Astrocyte (in vitro differentiated cells and primary cell): ENCODE data around the gene SLC12A3. TPM values are rescaled to one million over a fixed set of nuclear protein-coding genes. Genes with fewer than 3 reads are reported as not detected.

Experiments
- DNase-seq: peaks from one replicate; pipeline ENCODE4 v3.0.0-alpha.2; 2010; ENCODE audit warnings: low read depth
- FAIRE-seq: peaks from 2 replicates; lab custom pipeline; 2011; peaks lifted over from hg19 to GRCh38; lab: Jason Lieb, UNC
- H2AFZ ChIP-seq: 2 replicates; pipeline ENCODE4 v1.6.0; 2012; ENCODE audit warnings: low read depth, low read length, inconsistent platforms
- H3K27ac ChIP-seq: 2 replicates; pipeline ENCODE4 v1.5.1; 2011; ENCODE audit warnings: low read depth, low read length, inconsistent platforms
- H3K27me3 ChIP-seq: 2 replicates; pipeline ENCODE4 v1.6.0; 2011; ENCODE audit warnings: low read length, inconsistent platforms; ENCODE audit not compliant: insufficient read depth
- H3K36me3 ChIP-seq: 2 replicates; pipeline ENCODE4 v1.5.1; 2011; ENCODE audit warnings: low read length, inconsistent platforms; ENCODE audit not compliant: insufficient read depth
- H3K4me1 ChIP-seq: 2 replicates; pipeline ENCODE4 v1.5.1; 2011; ENCODE audit warnings: low read length, inconsistent platforms; ENCODE audit not compliant: insufficient read depth
- H3K4me2 ChIP-seq: 2 replicates; pipeline ENCODE4 v1.6.0; 2012; ENCODE audit warnings: low read length, inconsistent platforms
- H3K4me3 ChIP-seq: 2 replicates; pipeline ENCODE4 v1.5.1; 2011; ENCODE audit warnings: low read depth, mild to moderate bottlenecking, low read length, inconsistent platforms; ENCODE audit not compliant: insufficient read depth
- H3K79me2 ChIP-seq: 2 replicates; pipeline ENCODE4 v1.6.0; 2012; ENCODE audit warnings: mild to moderate bottlenecking, low read length, inconsistent platforms; ENCODE audit not compliant: insufficient read depth
- H3K9ac ChIP-seq: 2 replicates; pipeline ENCODE4 v1.6.0; 2012; ENCODE audit warnings: mild to moderate bottlenecking, low read length, inconsistent platforms
- H3K9me3 ChIP-seq: 2 replicates; pipeline ENCODE4 v1.5.1; 2012; ENCODE audit warnings: low read depth, mild to moderate bottlenecking, low read length, inconsistent platforms; ENCODE audit not compliant: insufficient read depth
- H4K20me1 ChIP-seq: 2 replicates; pipeline ENCODE4 v1.6.0; 2012; ENCODE audit warnings: low read length, inconsistent platforms; ENCODE audit not compliant: insufficient read depth
- H3K27ac Mint-ChIP-seq: one replicate; pipeline ENCODE4 v1.8.0; 2021; ENCODE audit warnings: mild to moderate bottlenecking, mixed read lengths; ENCODE audit not compliant: unreplicated experiment
- H3K27me3 Mint-ChIP-seq: one replicate; pipeline ENCODE4 v1.8.0; 2021; ENCODE audit warnings: low read depth, mixed read lengths; ENCODE audit not compliant: unreplicated experiment
- H3K36me3 Mint-ChIP-seq: one replicate; pipeline ENCODE4 v1.8.0; 2021; ENCODE audit warnings: low read depth, mixed read lengths; ENCODE audit not compliant: unreplicated experiment
- H3K4me1 Mint-ChIP-seq: one replicate; pipeline ENCODE4 v1.8.0; 2021; ENCODE audit warnings: low read depth, mixed read lengths; ENCODE audit not compliant: unreplicated experiment
- H3K4me3 Mint-ChIP-seq: one replicate; pipeline ENCODE4 v1.8.0; 2021; ENCODE audit warnings: mild to moderate bottlenecking, moderate library complexity, mixed read lengths; ENCODE audit not compliant: unreplicated experiment
- H3K9me3 Mint-ChIP-seq: one replicate; pipeline ENCODE4 v1.8.0; 2021; ENCODE audit warnings: mild to moderate bottlenecking, mixed read lengths; ENCODE audit not compliant: unreplicated experiment
- CTCF ChIP-seq: IDR thresholded peaks from 2 replicates; pipeline ENCODE4 v1.5.1; 2011; ENCODE audit warnings: low read depth, mild to moderate bottlenecking, inconsistent platforms, low read length, moderate library complexity; ENCODE audit not compliant: insufficient read depth
- EZH2 ChIP-seq: IDR thresholded peaks from 2 replicates; pipeline ENCODE4 v1.6.1; 2012; ENCODE audit warnings: mild to moderate bottlenecking, low read length, inconsistent platforms; ENCODE audit not compliant: insufficient read depth
- total RNA-seq: library from RNA; stranded (reverse); gene quantifications from 2 replicates; pipeline ENCODE4 v1.2.1, GENCODE V29; 2021

SLC12A3 gene
- total RNA-seq, 1 donor from 2014 or later, result 0.18 TPM

- H3K4me1 Mint-ChIP-seq, result peaks cover 2% of the 10 kb centered on the region
- DNase-seq, result no peak
- no peak for FAIRE-seq
Measured at GRCh38 chr16:56892705-56893104, 27.7 kb downstream of the SLC12A3 start.

DNA sequence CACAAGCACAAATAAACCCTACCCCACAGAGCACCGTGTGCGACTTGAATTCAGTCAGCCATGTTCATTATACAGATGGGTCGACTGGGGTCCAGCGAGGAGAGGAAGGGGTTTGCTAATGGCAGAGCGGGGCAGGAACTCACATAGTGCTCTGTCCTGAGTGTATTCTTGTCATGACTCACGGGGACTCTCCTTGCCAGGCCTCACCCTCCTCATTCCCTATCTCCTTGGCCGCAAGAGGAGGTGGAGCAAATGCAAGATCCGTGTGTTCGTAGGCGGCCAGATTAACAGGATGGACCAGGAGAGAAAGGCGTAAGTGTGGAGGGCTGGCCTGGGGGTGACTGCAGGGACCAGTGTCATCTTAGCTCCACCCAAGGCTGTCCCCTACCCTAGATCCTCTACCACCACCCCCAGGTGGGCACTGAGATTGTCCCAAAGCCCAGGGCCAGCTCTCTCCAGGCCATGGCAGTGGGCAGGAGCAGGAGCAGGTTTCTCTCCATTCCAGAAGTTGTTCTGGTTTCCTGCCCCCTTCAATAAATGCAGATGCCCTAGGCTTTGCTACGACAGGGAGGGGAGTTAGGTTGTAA lies 29.4 kb downstream of the SLC12A3 start:
- H2AFZ ChIP-seq, result no peak overlapping the region
- no peak for TF ChIP-seq EZH2
- no peak for TF ChIP-seq CTCF
- no peak overlapping the region for H3K27ac Mint-ChIP-seq

More at GRCh38 chr16:56892705-56893104, 27.7 kb downstream of the SLC12A3 start:
- no peak overlapping the region for H3K9ac ChIP-seq
- H3K36me3 Mint-ChIP-seq, result no peaks in the 10 kb centered on the region
- no peaks in the 10 kb centered on the region for H3K27me3 ChIP-seq
- H4K20me1 ChIP-seq, result no peaks in the 10 kb centered on the region
- no peak overlapping the region for H3K27ac Mint-ChIP-seq
- no peaks in the 10 kb centered on the region for H3K9me3 Mint-ChIP-seq
- no peaks in the 10 kb centered on the region for H3K4me1 ChIP-seq
- H3K4me3 ChIP-seq, result no peak overlapping the region
- H3K4me3 Mint-ChIP-seq, result no peak overlapping the region
- no peak overlapping the region for H2AFZ ChIP-seq
- H3K27me3 Mint-ChIP-seq, result peaks cover 18% of the 10 kb centered on the region
- H3K4me2 ChIP-seq, result no peak overlapping the region
- no peaks in the 10 kb centered on the region for H3K36me3 ChIP-seq
- H3K9me3 ChIP-seq, result no peaks in the 10 kb centered on the region
- no peak overlapping the region for H3K27ac ChIP-seq
- no peaks in the 10 kb centered on the region for H3K79me2 ChIP-seq
- TF ChIP-seq EZH2 (no peak), CTCF (no peak)

DNA sequence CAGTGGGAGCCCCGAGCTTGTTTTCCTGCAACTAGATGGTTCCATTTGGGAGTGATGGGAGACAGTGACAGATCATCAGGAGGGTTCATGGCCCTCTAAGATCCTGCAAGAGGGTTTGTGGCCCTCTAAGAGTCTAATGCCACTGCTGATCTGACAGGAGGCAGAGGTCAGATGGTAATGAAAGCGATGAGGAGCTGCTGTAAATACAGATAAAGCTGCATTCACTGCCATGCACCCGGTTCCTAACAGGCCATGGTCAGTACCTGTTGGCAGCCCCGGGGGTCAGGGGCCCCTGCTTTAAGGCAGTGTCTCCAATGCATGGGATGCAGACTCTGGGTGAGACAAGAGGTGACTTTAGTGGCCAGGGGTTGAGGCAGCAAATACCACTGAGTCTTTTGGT lies 30.8 kb downstream of the SLC12A3 start:
- Mint-ChIP-seq H3K9me3 (peaks cover 3% of the 10 kb centered on the region), H3K36me3 (no peaks in the 10 kb centered on the region), H3K4me3 (no peak overlapping the region), H3K27ac (no peak overlapping the region), H3K27me3 (peaks cover 35% of the 10 kb centered on the region), H3K4me1 (peaks cover 2% of the 10 kb centered on the region)
- no peak for FAIRE-seq
- Histone ChIP-seq H4K20me1 (no peaks in the 10 kb centered on the region), H3K4me1 (no peaks in the 10 kb centered on the region), H3K27me3 (peaks cover 1% of the 10 kb centered on the region), H3K27ac (no peak overlapping the region), H3K36me3 (no peaks in the 10 kb centered on the region), H2AFZ (no peak overlapping the region), H3K9ac (no peak overlapping the region), H3K79me2 (no peaks in the 10 kb centered on the region), H3K4me3 (no peak overlapping the region), H3K9me3 (no peaks in the 10 kb centered on the region), H3K4me2 (no peak overlapping the region)
- no peak for TF ChIP-seq CTCF
- TF ChIP-seq EZH2, result no peak
- no peak for DNase-seq

More for the DNA sequence above, 29.4 kb downstream of the SLC12A3 start:
- no peak for DNase-seq
- no peaks in the 10 kb centered on the region for H3K79me2 ChIP-seq
- no peak overlapping the region for H3K9ac ChIP-seq
- no peaks in the 10 kb centered on the region for H3K36me3 Mint-ChIP-seq
- peaks cover 3% of the 10 kb centered on the region for H3K9me3 Mint-ChIP-seq
- no peaks in the 10 kb centered on the region for H3K27me3 ChIP-seq
- no peak for FAIRE-seq
- H4K20me1 ChIP-seq, result no peaks in the 10 kb centered on the region
- no peak overlapping the region for H3K4me3 Mint-ChIP-seq
- peaks cover 26% of the 10 kb centered on the region for H3K27me3 Mint-ChIP-seq
- H3K27ac ChIP-seq, result no peak overlapping the region
- H3K9me3 ChIP-seq, result no peaks in the 10 kb centered on the region
- no peak overlapping the region for H3K4me3 ChIP-seq
- no peaks in the 10 kb centered on the region for H3K36me3 ChIP-seq
- H3K4me2 ChIP-seq, result no peak overlapping the region
- H3K4me1 ChIP-seq, result no peaks in the 10 kb centered on the region
- peaks cover 2% of the 10 kb centered on the region for H3K4me1 Mint-ChIP-seq
